ENCODE results near the gene SPPL2C. TPM values are rescaled to one million over a fixed set of nuclear protein-coding genes. Genes with fewer than 3 reads are reported as not detected.

SPPL2C gene
- total RNA-seq, 1 donor: not detected

DNA sequence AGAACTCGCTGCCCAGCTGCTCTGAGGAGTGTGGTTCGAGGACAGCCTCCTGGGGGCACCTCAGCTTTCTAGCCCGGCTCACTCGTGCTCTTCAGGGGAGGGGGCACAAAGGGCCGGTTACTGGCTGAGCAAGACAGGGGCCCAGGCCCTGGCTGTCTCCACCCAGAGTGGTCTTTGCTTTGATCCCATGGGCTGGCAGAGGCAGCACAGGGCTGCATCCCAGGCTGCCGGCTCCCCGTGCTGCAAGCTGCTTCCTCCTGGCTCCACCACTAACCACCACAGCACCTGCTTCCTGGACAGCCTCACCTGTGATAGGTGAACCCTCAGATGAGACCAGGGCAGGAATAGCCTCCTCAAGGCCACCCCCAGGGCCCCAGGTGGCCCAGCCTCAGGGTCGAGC lies 6.8 kb downstream of the SPPL2C start:
- no peak for DNase-seq (ENCODE audit: low read depth)
- H3K4me3 ChIP-seq (ENCODE audit: low read depth, low read length): no peak overlapping the region
- TF ChIP-seq, protein P1, sequence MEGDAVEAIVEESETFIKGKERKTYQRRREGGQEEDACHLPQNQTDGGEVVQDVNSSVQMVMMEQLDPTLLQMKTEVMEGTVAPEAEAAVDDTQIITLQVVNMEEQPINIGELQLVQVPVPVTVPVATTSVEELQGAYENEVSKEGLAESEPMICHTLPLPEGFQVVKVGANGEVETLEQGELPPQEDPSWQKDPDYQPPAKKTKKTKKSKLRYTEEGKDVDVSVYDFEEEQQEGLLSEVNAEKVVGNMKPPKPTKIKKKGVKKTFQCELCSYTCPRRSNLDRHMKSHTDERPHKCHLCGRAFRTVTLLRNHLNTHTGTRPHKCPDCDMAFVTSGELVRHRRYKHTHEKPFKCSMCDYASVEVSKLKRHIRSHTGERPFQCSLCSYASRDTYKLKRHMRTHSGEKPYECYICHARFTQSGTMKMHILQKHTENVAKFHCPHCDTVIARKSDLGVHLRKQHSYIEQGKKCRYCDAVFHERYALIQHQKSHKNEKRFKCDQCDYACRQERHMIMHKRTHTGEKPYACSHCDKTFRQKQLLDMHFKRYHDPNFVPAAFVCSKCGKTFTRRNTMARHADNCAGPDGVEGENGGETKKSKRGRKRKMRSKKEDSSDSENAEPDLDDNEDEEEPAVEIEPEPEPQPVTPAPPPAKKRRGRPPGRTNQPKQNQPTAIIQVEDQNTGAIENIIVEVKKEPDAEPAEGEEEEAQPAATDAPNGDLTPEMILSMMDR (IDR thresholded peaks at IDR 0.05; ENCODE audit: insufficient read depth, low read length): no peak

DNA sequence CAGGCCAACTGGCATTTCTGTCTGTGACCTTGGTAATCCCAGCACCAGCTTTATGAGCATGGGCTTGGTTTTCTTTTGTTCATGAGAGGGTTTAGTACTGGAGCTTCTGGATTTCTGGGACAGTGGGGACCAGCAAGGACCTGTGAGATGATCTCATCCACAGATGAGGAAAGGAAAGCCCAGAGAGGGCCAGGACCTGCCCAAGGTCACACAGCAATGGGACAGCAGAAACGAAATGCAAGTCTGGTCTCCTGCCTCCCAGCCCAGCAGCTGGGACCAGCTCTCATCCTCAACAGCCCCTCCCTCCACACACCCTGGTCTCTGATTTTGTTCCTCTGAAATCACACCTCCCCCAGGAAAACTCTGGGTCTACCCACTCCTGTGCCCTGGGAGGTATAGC lies 7.2 kb downstream of the SPPL2C start:
- H3K4me3 ChIP-seq (ENCODE audit: low read depth, low read length): no peak overlapping the region
- DNase-seq (ENCODE audit: low read depth): no peak
- TF ChIP-seq, protein P1 (IDR thresholded peaks at IDR 0.05; ENCODE audit: insufficient read depth, low read length): no peak

DNA sequence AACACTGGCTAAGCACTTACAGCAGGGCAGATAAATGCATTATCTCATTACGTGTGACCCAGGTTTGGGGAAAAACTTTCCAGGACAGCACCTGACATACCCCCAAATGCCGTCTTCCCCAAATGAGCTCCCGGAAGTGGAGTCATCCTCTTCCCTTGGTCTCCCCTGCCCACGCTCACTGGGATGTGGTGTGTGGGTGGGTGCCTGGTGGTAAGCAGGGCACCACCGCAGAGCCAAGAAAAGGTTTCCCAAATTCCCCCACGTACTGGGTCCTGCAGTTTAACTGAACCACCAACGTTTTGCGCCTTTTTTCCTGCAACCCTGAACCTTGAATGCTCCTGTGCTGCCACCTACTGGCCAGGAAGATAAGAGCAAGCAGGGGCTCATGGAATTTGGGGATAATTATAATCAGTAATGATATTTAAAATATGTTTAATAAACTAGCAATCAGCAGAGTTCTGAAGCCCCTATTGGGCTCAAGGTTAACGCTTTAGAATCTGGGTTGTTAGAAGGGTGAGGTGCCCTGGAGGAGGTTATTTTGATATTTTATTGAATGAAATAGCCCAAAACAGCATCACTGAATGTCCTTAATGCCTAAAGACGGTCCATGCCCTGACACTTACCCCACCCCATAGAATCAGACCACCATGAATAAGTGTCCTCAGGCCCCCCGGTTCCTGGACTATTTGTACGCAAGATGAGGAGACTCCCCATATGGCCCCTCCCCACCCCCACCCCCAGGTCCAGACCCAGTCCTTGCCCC lies 8.0 kb downstream of the SPPL2C start:
- TF ChIP-seq, protein P1 (IDR thresholded peaks at IDR 0.05; ENCODE audit: insufficient read depth, low read length): peak; percentile 93
- DNase-seq (ENCODE audit: low read depth): peak; percentile 71
- H3K4me3 ChIP-seq (ENCODE audit: low read depth, low read length): no peak overlapping the region

DNA sequence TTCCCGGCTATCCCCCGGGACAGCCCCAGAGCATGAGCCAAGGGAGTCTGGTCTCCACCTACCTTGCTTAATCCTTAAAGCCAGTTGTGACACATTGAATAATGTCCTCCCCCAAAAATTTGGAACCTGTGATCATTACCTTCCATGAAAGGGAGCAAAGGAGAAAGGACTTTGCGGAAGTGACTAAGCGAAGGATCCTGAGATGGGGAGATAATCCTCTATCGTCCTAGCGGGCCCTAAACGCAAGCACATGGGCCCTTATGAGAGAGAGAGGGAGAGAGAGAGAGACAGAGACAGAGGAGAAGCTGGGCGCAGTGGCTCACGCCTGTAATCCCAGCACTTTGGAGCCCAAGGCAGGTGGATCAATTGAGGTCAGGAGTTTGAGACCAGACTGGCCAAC lies 9.5 kb downstream of the SPPL2C start:
- no peak overlapping the region for H3K4me3 ChIP-seq (ENCODE audit: low read depth, low read length)
- no peak for DNase-seq (ENCODE audit: low read depth)
- TF ChIP-seq, protein P1 (IDR thresholded peaks at IDR 0.05; ENCODE audit: insufficient read depth, low read length): no peak

DNA sequence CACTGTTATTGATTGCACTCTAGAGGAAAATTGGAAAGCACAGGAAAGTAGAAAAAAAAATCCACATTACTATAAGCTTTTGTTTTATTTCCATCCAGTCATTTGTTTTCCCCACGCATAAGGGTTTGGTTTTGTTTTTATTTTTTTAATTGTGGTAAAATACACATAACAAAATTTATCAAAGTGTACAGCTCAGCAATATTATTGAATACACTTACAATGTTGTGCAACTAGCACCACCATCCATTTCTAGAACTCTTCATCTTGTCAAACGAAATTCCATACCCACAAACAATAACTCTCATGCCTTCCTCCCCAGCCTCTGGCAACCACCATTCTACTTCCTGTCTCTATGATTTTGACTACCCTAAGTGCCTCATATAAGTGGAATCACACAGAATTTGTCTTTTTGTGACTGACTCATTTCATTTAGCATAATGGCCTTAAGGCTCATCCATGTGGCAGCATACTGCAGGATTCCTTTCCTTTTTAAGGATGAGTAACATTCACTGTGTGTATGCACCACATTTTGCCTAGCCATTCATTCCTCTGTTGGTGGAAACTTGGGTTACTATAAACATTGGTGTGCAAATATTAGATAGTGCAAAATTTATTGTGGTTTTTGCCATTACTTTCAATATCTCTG lies 11.1 kb downstream of the SPPL2C start:
- DNase-seq (ENCODE audit: low read depth): no peak
- no peak overlapping the region for H3K4me3 ChIP-seq (ENCODE audit: low read depth, low read length)
- TF ChIP-seq, protein P1 (IDR thresholded peaks at IDR 0.05; ENCODE audit: insufficient read depth, low read length): no peak

DNA sequence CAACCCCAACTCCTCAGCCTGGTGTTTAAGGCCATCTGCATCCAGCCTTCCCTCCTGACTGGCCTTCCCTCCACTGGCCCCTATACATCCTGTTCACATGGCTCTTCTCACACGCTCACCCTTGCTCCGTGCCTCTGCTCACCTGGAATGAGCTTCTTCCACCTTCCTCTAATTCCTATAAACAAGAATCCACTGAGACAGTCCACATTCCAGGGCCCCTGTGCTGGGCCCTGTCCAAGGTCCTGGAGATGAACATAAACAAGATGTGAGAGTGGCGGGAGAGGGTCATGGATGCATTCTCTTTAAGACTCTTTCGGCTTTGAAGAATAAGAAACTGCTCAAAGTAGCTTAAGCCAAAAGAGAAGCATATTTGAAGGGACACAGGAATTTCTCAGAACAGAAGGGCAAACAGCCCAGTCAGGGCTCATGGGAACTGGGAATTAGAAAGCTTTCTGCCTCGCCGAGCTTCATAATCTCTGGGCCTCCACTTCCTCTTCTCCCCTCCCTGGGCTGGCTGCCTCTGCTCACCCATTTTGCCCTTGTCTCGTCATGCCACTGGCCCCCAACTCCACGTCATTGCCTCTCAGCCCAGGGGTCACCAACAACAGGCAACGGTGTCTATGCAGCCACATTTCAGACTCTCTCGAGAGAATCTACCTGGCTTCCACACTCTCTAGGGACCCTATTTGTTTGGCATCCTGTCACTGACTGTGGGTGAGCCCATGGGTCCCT lies 13.5 kb downstream of the SPPL2C start:
- DNase-seq (ENCODE audit: low read depth): peak; percentile 25
- no peak overlapping the region for H3K4me3 ChIP-seq (ENCODE audit: low read depth, low read length)
- TF ChIP-seq, protein P1 (IDR thresholded peaks at IDR 0.05; ENCODE audit: insufficient read depth, low read length): no peak
